Activated CD4-positive, alpha-beta T cell treated with anti-CD3 and anti-CD28 coated beads, Interleukin-10, Interleukin-2, amounts not matched to agents 100 ng/mL and 50 ng/mL, durations not matched to agents 16 hours and 8 hours (primary cell): ENCODE measurements around the gene SSUH2.

ENCODE experiments used
- DNase-seq: peaks from one replicate; pipeline ENCODE4 v3.0.0-alpha.2; 2020

The SSUH2 gene

DNA sequence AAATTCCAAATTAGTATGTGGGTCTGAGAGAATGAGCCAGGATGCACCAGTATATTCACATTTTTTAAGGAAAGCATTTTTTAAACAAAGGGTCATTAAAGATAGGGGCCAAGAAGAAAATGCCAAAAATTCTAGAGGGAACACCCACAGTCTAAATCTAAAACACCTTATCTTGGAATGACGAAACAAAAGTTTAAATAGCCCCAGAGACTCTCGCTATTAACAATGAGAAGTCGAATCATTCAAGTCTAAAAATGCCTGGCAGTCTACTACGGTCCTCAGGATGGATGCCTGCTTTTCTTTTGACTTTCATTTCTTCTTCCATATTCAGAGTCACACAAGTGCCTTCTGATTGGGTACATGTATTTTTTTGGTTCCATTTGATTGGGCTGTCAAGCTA, 66.3 kb downstream of the SSUH2 start:
- DNase-seq: no peak

DNA sequence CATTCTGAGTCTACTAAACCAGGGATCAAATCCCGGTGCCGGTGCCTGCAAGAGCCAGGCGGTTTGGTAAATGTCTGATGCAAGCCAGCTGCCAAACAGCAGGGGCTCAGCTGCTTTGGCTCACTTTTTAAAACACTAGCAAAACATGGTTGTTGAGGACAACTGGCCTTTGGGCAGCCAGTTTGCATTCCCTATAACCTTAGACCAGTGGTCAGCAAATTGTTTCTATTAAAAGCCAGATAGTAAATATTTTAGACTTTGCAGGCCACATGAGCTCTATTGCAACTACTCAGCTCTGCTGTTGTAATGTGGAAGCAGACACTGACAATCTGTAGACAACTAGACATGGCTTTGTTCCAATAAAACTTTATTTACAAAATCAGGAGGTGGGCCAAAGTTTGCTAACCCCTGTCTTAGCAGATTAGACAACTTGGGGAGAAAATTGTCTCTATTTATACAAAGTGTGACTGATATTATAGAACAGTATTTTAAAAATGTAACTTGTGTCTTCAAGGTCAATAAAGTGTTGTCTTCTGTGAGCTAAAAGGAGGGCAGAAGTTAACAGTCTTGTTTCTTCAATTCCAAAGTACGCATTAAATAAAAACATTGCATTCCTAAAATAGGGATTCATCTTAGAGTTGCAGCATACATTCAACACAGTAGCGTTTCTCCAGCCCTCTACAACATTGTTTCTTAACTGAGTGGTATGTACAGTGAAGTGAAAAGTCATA, 67.6 kb downstream of the SSUH2 start:
- no peak for DNase-seq

DNA sequence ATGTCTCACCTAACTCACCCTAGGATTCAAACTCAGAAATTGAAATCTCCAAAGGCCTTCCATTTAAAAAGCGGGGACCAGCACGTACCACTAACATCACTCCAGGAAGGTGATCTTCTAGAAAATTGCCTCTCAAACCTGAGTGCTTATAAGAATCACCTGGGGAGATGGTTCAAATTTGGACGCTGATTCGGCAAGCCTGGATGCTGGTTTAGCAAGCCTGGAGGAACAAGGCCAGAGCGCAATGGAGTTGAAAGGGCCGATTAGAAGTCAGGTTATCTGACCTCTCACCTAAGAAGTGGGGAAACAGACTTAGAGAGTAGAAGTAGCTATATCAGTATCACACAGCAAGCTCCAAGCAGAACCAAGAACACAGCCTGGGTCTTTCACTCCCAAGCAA, 68.2 kb downstream of the SSUH2 start:
- DNase-seq: no peak

DNA sequence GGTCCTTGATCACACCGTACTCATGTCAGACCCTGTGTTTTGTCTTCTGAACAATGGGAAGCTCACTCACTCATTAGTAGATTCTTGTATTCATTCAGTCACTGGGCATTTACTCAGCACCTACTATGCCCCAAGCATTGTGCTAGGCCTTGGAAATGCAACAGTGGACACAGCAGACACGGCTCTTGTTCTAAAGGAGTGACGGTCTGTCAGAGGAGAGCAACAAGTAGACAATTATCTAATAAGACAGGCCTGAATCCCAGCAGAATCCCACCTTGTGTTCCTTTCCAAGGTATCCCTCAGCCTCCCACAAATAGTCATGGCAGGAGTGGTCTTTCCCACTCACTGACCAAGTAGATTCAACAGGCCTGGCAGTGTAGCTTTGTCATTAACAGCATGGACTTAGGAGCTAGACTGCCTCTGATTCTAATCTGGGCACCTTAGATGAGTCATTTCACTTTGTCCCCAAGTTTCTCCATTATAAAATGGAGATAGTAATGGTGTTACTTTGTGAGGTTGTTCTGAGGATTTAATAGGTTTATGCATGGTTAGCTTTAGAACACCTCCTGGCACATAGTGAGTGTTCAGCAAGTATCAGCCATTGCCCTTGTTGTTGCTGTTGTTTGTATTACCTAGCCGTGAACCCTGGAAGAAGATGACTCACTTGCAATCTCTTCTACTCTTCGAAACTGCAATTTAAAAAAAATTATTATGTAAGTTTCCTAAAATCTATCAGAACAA, 69.1 kb downstream of the SSUH2 start:
- DNase-seq: no peak

DNA sequence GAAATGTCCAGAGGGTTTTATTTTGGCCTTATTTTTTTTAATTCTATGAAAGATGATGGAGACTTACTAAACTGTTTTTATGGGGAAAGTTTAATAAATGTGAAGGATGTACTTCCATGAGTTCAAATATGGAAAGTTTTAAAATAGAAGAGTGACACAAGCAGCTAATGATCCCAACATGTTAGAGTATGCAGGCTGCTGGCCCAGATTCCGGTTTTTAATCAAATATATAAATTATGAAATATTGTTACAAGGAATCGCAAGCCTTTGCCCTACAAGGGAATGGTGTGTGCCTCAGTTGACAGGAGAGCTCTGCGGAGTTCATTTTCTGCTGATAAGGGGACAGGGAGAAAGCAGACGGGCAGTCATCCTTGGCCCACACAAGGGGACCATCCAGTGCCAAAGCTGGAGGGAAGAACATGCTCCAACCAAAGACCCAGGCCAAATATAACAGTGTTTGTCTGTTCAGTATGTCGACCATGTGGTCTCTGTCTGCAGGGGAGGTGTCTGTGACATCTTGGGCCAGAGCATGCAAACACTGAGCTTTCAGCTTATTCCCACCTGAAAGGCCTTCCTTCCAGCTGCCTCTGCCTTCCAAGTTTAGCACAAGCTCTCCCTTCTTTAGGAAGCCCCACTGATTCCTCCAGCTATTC, 69.8 kb downstream of the SSUH2 start:
- DNase-seq: no peak

DNA sequence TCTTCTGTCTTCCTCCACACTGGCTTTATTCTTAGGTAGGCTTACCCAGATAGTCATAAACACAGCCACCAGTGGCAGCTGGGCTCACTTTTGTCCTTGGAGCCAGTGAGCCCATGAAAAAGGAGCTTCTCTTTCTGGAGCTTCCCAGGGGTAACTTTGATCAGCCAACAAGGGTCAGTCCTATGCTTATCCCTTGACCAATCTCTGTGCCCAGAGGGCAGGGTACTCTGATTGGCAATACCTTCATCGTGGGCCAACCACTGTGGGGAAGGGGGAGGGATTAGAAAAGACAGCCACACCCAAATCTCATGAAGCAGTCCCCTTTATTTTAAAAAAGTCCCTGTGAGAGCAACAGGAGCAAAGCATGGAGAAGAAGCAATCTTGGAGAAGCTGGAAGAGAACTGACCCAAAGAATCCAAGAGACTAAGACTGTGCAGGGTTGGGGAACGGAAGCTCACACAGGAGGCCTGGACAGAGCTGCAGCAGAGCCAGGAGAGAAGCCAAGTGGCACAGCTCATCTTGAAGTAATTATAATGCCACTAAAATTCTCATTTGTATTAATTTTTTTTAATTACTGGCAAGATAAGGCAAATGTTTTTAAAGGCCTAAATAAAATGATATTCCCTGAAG, 70.4 kb downstream of the SSUH2 start:
- no peak for DNase-seq

DNA sequence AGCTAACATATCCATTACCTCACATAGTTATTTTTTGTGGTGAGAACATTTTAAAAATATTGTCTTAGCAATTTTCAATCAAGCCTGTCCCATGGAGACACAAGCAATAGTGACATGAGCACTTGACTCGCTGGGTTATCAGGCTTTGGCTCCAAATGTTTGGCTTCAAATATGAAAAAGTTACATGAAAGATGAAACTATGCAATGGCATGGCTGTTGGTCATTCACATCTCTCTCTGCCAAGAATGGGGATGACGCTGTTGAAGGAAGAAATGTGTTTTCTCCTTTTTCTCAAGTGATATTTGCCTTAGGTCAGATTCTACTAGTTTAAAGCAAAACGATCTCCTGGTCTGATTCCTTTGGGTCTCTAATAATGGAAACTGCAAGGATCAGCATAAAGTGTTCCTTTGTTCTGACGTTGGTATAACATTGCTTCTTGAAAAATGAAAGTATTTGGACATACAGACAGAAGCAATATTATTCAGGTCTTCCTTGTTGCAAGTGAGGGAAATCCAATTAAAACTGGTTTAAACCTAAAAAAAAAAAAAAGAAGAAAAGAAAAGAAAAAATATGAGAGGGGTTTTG, 71.2 kb downstream of the SSUH2 start:
- DNase-seq: no peak

DNA sequence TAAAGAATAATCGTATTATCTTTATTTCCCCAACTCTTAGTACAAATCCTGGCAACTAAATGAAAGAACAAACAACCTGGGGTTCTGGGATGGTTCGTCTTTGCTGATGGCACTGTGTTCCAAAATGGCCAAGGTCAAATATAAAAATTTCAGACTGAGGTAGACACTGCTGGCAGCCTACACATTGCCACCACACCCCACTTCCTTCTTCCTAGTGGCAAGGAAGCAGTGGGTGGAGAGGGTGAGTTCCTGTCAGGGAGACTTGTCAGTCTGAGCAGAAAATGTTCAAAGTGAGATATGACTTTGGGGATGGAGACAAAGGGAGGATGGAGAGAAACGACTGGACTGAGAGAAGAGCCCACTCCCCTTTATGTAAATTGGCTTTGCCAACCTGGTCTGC, 73.3 kb downstream of the SSUH2 start:
- peak; percentile 17 for DNase-seq
